Parathyroid adenoma (tissue), 2 donors: Measurements from ENCODE around the gene KY.
A peak's percentile ranks its signal among the peaks of the same experiment; 100 is the strongest.

Source experiments
- H2AFZ ChIP-seq: fragments of 300-600 bp; sonication (generic); one replicate; pipeline ENCODE4 v1.7.0; 2017; ENCODE audit warnings: antibody characterized with exemption, mild to moderate bottlenecking
- H3K27ac ChIP-seq: fragments of 300-600 bp; sonication (generic); one replicate; pipeline ENCODE4 v1.7.0; 2017
- H3K27me3 ChIP-seq: fragments of 300-600 bp; sonication (generic); one replicate; pipeline ENCODE4 v1.7.0; 2017; ENCODE audit warnings: low read length; ENCODE audit not compliant: control insufficient read depth, insufficient read depth
- H3K36me3 ChIP-seq: fragments of 300-600 bp; sonication (generic); one replicate; pipeline ENCODE4 v1.7.0; 2017; ENCODE audit warnings: low read length; ENCODE audit not compliant: control insufficient read depth, insufficient read depth
- H3K4me1 ChIP-seq: fragments of 300-600 bp; sonication (generic); one replicate; pipeline ENCODE4 v1.7.0; 2017; ENCODE audit warnings: control low read depth
- H3K4me2 ChIP-seq: fragments of 300-600 bp; sonication (generic); one replicate; pipeline ENCODE4 v1.7.0; 2017; ENCODE audit warnings: low read length
- H3K4me3 ChIP-seq: fragments of 300-600 bp; sonication (generic); one replicate; pipeline ENCODE4 v1.7.0; 2017; ENCODE audit warnings: low read depth, low read length
- H3K79me2 ChIP-seq: fragments of 300-600 bp; sonication (generic); one replicate; pipeline ENCODE4 v1.7.0; 2017; ENCODE audit warnings: control low read depth
- H3K9ac ChIP-seq: fragments of 300-600 bp; sonication (generic); one replicate; pipeline ENCODE4 v1.7.0; 2017; ENCODE audit warnings: mild to moderate bottlenecking
- H3K9me3 ChIP-seq: fragments of 300-600 bp; sonication (generic); one replicate; pipeline ENCODE4 v1.7.0; 2017; ENCODE audit warnings: low read length; ENCODE audit not compliant: control insufficient read depth
- TF ChIP-seq, protein P1 (sequence below): fragments of 300-600 bp; sonication (generic); IDR thresholded peaks from one replicate; pipeline ENCODE4 v1.7.0; 2017; ENCODE audit warnings: antibody characterized with exemption, mild to moderate bottlenecking
- donor health status: primary hyperparathyroidism.

Gene KY

GRCh38 chr3:134681522-134681900 lies 30.7 kb upstream of the KY start:
- no peaks in the 10 kb centered on the region for H3K36me3 ChIP-seq
- no peak overlapping the region for H2AFZ ChIP-seq
- H3K79me2 ChIP-seq: no peaks in the 10 kb centered on the region
- TF ChIP-seq, protein P1, sequence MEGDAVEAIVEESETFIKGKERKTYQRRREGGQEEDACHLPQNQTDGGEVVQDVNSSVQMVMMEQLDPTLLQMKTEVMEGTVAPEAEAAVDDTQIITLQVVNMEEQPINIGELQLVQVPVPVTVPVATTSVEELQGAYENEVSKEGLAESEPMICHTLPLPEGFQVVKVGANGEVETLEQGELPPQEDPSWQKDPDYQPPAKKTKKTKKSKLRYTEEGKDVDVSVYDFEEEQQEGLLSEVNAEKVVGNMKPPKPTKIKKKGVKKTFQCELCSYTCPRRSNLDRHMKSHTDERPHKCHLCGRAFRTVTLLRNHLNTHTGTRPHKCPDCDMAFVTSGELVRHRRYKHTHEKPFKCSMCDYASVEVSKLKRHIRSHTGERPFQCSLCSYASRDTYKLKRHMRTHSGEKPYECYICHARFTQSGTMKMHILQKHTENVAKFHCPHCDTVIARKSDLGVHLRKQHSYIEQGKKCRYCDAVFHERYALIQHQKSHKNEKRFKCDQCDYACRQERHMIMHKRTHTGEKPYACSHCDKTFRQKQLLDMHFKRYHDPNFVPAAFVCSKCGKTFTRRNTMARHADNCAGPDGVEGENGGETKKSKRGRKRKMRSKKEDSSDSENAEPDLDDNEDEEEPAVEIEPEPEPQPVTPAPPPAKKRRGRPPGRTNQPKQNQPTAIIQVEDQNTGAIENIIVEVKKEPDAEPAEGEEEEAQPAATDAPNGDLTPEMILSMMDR: no peak
- no peaks in the 10 kb centered on the region for H3K9me3 ChIP-seq
- no peak overlapping the region for H3K9ac ChIP-seq
- no peak overlapping the region for H3K4me3 ChIP-seq
- H3K4me1 ChIP-seq: no peaks in the 10 kb centered on the region
- H3K4me2 ChIP-seq: no peak overlapping the region
- no peak overlapping the region for H3K27ac ChIP-seq
- no peaks in the 10 kb centered on the region for H3K27me3 ChIP-seq

GRCh38 chr3:134680796-134681521 lies 30.1 kb upstream of the KY start:
- Histone ChIP-seq H3K9ac (no peak overlapping the region), H2AFZ (no peak overlapping the region), H3K9me3 (no peaks in the 10 kb centered on the region), H3K4me2 (no peak overlapping the region), H3K27ac (no peak overlapping the region), H3K36me3 (no peaks in the 10 kb centered on the region), H3K4me1 (no peaks in the 10 kb centered on the region), H3K4me3 (no peak overlapping the region), H3K27me3 (no peaks in the 10 kb centered on the region), H3K79me2 (no peaks in the 10 kb centered on the region)
- TF ChIP-seq, protein P1: no peak

- no peaks in the 10 kb centered on the region for H3K27me3 ChIP-seq
- no peak overlapping the region for H3K4me3 ChIP-seq
- H2AFZ ChIP-seq: no peak overlapping the region
- TF ChIP-seq, protein P1: no peak
- H3K79me2 ChIP-seq: no peaks in the 10 kb centered on the region
- H3K4me2 ChIP-seq: no peak overlapping the region
- no peak overlapping the region for H3K9ac ChIP-seq
- H3K4me1 ChIP-seq: no peaks in the 10 kb centered on the region
- no peak overlapping the region for H3K27ac ChIP-seq
- no peaks in the 10 kb centered on the region for H3K36me3 ChIP-seq
- H3K9me3 ChIP-seq: no peaks in the 10 kb centered on the region
Observed at GRCh38 chr3:134677987-134678308, 27.1 kb upstream of the KY start.

DNA sequence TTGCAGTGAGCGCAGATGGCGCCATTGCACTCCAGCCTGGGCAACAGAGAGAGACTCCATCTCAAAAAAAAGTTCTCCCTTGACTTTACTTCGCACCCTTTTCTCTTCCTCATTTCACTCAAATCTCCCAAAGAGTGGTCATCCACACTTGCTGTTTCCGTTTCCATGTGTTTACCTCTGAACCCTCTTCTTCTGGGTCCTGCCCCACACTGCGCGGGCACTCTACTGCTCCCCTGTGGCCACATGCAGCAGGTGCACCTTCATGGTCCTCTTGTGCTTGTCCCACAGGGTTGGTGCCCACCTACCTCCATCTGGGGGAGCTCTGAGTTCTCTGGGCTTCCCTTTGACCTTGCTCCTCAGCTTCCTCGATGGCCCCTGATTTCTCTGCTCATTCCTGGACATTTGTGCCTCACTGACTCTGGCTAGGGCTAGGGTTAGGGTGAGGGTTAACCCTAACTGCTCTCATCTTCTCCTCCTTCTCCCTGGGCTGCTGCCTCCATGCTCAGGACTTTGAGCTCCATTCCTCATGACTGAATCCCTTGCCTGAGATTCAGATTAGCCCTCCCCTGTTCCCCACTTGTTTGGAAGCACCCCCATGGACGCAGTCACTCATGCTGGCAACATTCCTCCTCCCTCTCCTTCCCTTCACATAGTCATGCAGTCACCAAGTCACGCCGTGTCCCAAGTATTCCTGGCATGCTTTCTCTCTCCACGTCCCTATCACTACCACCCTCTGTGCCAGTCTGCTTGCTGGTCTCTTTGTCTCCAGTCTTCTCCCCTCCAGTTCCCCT lies 26.6 kb upstream of the KY start:
- Histone ChIP-seq H3K79me2 (no peaks in the 10 kb centered on the region), H3K4me1 (no peaks in the 10 kb centered on the region), H3K9me3 (no peaks in the 10 kb centered on the region), H3K9ac (no peak overlapping the region), H3K27ac (no peak overlapping the region), H3K36me3 (no peaks in the 10 kb centered on the region), H3K4me2 (no peak overlapping the region), H2AFZ (no peak overlapping the region), H3K27me3 (no peaks in the 10 kb centered on the region), H3K4me3 (no peak overlapping the region)
- TF ChIP-seq, protein P1: peak; percentile 50
